ENCODE measurements around the gene ATP9B.

Gene ATP9B

DNA sequence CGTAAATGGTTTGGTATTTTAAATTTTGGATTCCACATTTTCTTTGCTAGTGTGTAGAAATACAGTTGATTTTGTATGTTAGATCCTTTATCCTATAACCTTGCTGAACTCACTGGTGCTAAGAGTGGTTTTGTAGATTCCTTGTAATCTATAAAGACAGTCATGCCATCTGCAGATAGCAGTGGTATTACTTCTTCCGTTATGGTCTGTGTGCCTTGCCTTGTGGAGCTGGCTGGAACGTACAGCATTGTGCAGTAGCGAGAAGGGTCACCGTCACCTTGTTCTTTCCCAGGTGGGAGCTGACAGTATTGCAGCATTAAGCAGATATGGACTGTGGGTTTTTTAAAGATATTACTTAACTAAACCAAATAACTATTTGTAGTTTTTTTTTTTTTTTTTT is 33.7 kb downstream of the ATP9B start:
- 85 to 98% methylated on average over 5 of the region's 5 CpGs for WGBS, 2 experiments
- H3K36me3 ChIP-seq (ENCODE audit: control insufficient read depth, insufficient read depth, low read length) = no peaks in the 10 kb centered on the region
- no peak overlapping the region for H3K27ac ChIP-seq (ENCODE audit: insufficient read depth, low read depth, low read length, poor library complexity, severe bottlenecking)
- no peaks in the 10 kb centered on the region for H3K9me3 ChIP-seq (ENCODE audit: control insufficient read depth, low read length)
- no peaks in the 10 kb centered on the region for H3K4me1 ChIP-seq (ENCODE audit: control insufficient read depth, insufficient read depth, low read length)
- no peaks in the 10 kb centered on the region for H3K27me3 ChIP-seq (ENCODE audit: control insufficient read depth, insufficient read depth, low read length, poor library complexity, severe bottlenecking)
- no peak overlapping the region for H3K4me3 ChIP-seq (ENCODE audit: insufficient read depth, low read depth, low read length)

DNA sequence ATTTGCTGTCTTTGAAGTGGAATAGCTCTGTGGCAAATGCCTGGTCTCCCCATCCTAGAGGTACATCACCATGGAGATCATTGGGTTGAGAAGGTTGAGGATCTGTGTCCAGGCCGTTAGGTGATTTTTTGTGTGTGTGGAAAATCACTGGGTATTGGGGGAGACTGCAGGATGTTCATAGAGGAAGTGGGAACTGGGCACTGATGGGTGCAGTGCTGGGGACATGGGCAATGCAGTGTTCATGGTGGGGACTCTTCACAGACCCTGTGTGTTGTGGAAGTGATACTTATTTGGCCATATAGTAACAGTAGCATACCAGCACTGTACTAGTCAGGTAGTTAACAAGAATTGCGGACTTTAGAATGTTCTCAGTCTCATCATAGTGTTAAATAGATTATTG is 34.9 kb downstream of the ATP9B start:
- WGBS, 2 experiments = 86 to 98% methylated on average over 2 of the region's 2 CpGs
- Histone ChIP-seq H3K27ac (ENCODE audit: insufficient read depth, low read depth, low read length, poor library complexity, severe bottlenecking) (no peak overlapping the region), H3K36me3 (ENCODE audit: control insufficient read depth, insufficient read depth, low read length) (no peaks in the 10 kb centered on the region), H3K27me3 (ENCODE audit: control insufficient read depth, insufficient read depth, low read length, poor library complexity, severe bottlenecking) (no peaks in the 10 kb centered on the region), H3K9me3 (ENCODE audit: control insufficient read depth, low read length) (no peaks in the 10 kb centered on the region), H3K4me3 (ENCODE audit: insufficient read depth, low read depth, low read length) (no peak overlapping the region), H3K4me1 (ENCODE audit: control insufficient read depth, insufficient read depth, low read length) (no peaks in the 10 kb centered on the region)

DNA sequence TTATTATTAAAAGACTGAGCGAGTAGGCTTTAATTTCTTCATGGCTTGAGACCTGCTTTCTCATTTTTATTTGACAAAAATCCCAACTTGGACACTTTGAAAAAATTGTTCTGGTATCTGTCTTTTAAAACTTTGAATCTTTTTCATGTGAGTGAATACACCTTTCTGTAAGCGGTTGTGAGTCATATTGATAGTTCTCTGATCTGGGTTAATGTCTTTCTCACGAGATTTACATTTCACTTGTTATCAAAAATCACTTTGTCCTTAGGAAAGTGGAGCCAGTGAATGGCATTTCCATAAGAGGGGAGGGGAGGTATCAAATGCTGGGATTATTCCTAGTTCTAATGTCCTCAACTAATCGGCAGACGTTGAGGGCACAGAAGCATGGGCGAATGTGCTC is 36.3 kb downstream of the ATP9B start:
- 95% methylated on average over 5 to 6 of the region's 6 CpGs for WGBS, 2 experiments
- no peak overlapping the region for H3K27ac ChIP-seq (ENCODE audit: insufficient read depth, low read depth, low read length, poor library complexity, severe bottlenecking)
- H3K36me3 ChIP-seq (ENCODE audit: control insufficient read depth, insufficient read depth, low read length) = no peaks in the 10 kb centered on the region
- no peaks in the 10 kb centered on the region for H3K27me3 ChIP-seq (ENCODE audit: control insufficient read depth, insufficient read depth, low read length, poor library complexity, severe bottlenecking)
- no peaks in the 10 kb centered on the region for H3K9me3 ChIP-seq (ENCODE audit: control insufficient read depth, low read length)
- no peak overlapping the region for H3K4me3 ChIP-seq (ENCODE audit: insufficient read depth, low read depth, low read length)
- no peaks in the 10 kb centered on the region for H3K4me1 ChIP-seq (ENCODE audit: control insufficient read depth, insufficient read depth, low read length)

DNA sequence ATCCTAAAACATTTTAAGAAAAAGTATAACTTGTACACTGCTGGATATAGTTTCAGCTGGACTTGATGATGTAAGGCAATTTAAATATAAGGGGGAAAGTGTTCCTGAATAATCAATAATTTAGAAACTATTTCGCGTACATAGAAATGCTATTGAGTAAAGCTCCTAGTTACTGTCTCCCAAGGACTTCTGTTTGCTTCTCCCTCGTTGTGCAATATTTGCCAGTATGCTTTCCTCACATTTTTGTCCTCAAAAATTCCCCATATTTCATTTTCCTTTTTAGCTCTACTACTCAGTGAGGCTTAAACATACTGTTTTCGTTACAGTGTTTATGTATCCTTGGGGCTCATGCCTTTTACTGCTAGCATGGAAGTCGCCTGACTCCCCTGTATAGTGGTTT is 36.9 kb downstream of the ATP9B start:
- Histone ChIP-seq H3K27ac (ENCODE audit: insufficient read depth, low read depth, low read length, poor library complexity, severe bottlenecking) (no peak overlapping the region), H3K4me1 (ENCODE audit: control insufficient read depth, insufficient read depth, low read length) (no peaks in the 10 kb centered on the region), H3K9me3 (ENCODE audit: control insufficient read depth, low read length) (no peaks in the 10 kb centered on the region), H3K36me3 (ENCODE audit: control insufficient read depth, insufficient read depth, low read length) (no peaks in the 10 kb centered on the region), H3K4me3 (ENCODE audit: insufficient read depth, low read depth, low read length) (no peak overlapping the region), H3K27me3 (ENCODE audit: control insufficient read depth, insufficient read depth, low read length, poor library complexity, severe bottlenecking) (no peaks in the 10 kb centered on the region)
- 95 to 96% methylated on average over 5 of the region's 5 CpGs for WGBS, 2 experiments

DNA sequence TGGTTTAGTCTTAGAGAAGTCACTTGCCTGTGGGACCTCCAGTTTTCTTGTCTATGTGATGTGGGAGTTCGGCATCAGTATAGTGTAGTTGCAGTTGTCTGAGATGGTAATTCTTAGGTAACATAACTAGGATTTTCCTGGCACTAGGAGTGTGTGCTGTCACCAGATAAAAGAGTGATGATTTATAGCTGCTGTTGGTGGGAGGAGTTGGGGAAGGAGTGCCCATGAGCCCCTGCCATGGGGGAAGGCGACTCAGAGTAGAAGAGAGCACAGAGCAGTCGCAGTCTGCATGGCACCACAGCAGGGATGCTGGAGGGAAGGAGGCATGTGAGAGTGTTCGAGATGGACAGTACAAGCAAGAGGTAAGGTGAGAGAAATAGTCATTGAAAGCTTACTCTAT is 38.7 kb downstream of the ATP9B start:
- Histone ChIP-seq H3K27ac (ENCODE audit: insufficient read depth, low read depth, low read length, poor library complexity, severe bottlenecking) (no peak overlapping the region), H3K4me1 (ENCODE audit: control insufficient read depth, insufficient read depth, low read length) (no peaks in the 10 kb centered on the region), H3K27me3 (ENCODE audit: control insufficient read depth, insufficient read depth, low read length, poor library complexity, severe bottlenecking) (no peaks in the 10 kb centered on the region), H3K36me3 (ENCODE audit: control insufficient read depth, insufficient read depth, low read length) (no peaks in the 10 kb centered on the region), H3K9me3 (ENCODE audit: control insufficient read depth, low read length) (no peaks in the 10 kb centered on the region), H3K4me3 (ENCODE audit: insufficient read depth, low read depth, low read length) (no peak overlapping the region)
- WGBS, 2 experiments = 85 to 92% methylated on average over 4 of the region's 4 CpGs

DNA sequence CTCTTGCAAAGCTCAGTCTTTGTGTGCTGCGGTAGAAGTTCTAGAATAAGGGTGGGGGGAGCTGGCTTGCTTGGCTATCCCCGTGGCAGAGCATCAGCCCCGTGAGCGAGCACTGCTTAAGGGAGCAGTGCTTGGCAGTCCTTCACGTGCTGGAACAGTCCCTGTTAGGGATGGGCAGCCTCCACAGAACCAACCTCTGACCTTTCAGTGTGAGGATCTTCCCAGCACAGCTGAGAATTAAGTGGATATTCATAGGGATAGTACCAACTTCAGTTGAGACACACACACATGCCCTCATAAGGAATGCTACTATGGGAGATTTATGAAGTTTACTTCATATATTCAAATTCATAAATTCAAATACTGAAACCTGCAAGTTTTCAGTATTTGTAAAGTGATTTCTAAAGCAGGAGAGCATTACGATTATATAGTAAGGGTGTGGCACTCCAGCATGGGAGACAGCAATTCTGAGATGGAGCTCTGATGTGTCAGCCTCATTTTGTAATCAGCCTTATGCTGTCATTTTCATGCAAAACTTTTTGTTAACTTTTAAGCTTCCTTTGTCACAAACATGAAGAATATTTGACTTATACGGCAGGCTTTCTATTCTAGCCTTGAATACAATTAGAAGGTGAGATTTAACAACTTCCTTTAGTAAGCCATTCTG is 39.5 kb downstream of the ATP9B start:
- H3K4me1 ChIP-seq (ENCODE audit: control insufficient read depth, insufficient read depth, low read length) = no peaks in the 10 kb centered on the region
- H3K36me3 ChIP-seq (ENCODE audit: control insufficient read depth, insufficient read depth, low read length) = no peaks in the 10 kb centered on the region
- H3K9me3 ChIP-seq (ENCODE audit: control insufficient read depth, low read length) = no peaks in the 10 kb centered on the region
- no peaks in the 10 kb centered on the region for H3K27me3 ChIP-seq (ENCODE audit: control insufficient read depth, insufficient read depth, low read length, poor library complexity, severe bottlenecking)
- 87 to 88% methylated on average over 7 of the region's 7 CpGs for WGBS, 2 experiments
- H3K4me3 ChIP-seq (ENCODE audit: insufficient read depth, low read depth, low read length) = no peak overlapping the region
- no peak overlapping the region for H3K27ac ChIP-seq (ENCODE audit: insufficient read depth, low read depth, low read length, poor library complexity, severe bottlenecking)

DNA sequence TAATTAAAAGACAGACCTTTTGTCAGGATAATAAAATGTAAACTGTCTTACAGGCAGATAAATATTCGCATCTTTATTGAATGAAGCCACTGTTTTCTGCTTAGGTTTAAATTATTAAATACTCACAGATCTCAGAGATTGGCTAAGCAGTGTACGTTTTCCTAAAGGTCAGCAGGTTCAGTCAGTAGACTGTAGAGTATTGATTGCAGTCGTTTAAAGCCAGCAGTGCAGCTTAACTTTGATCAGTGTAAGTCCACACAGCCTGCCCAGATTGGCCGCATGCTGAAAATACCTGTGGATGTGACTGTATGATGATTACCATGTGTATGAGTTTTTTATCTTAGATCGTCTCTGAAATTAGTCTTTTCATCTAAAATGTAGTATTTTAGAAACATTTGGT is 42.3 kb downstream of the ATP9B start:
- Histone ChIP-seq H3K36me3 (ENCODE audit: control insufficient read depth, insufficient read depth, low read length) (peaks cover 4% of the 10 kb centered on the region), H3K4me3 (ENCODE audit: insufficient read depth, low read depth, low read length) (no peak overlapping the region), H3K27me3 (ENCODE audit: control insufficient read depth, insufficient read depth, low read length, poor library complexity, severe bottlenecking) (no peaks in the 10 kb centered on the region), H3K4me1 (ENCODE audit: control insufficient read depth, insufficient read depth, low read length) (no peaks in the 10 kb centered on the region), H3K27ac (ENCODE audit: insufficient read depth, low read depth, low read length, poor library complexity, severe bottlenecking) (no peak overlapping the region), H3K9me3 (ENCODE audit: control insufficient read depth, low read length) (no peaks in the 10 kb centered on the region)
- WGBS, 2 experiments = 95 to 96% methylated on average over 5 of the region's 5 CpGs

DNA sequence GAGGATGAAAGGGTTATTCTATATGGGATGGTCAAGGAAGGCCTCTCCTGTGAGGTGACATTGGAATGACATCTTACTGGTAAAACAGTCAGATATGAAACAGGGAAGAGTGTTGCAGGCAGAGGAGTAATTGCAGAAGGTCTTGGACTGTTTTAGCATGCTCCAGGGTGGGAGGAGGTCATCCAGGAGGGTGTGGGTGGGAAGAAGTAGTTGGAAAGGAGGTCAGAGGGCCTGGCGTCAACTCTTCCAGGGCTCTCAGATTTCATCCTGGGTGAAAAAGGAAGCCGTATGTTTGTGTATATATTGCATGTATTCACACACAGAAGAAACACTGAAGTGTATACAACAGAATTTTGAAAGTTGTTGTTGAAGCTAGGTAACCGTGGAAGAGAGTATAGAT is 48.2 kb downstream of the ATP9B start:
- Histone ChIP-seq H3K9me3 (ENCODE audit: control insufficient read depth, low read length) (no peaks in the 10 kb centered on the region), H3K4me1 (ENCODE audit: control insufficient read depth, insufficient read depth, low read length) (no peaks in the 10 kb centered on the region), H3K36me3 (ENCODE audit: control insufficient read depth, insufficient read depth, low read length) (peaks cover 4% of the 10 kb centered on the region), H3K4me3 (ENCODE audit: insufficient read depth, low read depth, low read length) (no peak overlapping the region), H3K27me3 (ENCODE audit: control insufficient read depth, insufficient read depth, low read length, poor library complexity, severe bottlenecking) (no peaks in the 10 kb centered on the region), H3K27ac (ENCODE audit: insufficient read depth, low read depth, low read length, poor library complexity, severe bottlenecking) (no peak overlapping the region)
- 82 to 94% methylated on average over 1 to 2 of the region's 3 CpGs for WGBS, 2 experiments

DNA sequence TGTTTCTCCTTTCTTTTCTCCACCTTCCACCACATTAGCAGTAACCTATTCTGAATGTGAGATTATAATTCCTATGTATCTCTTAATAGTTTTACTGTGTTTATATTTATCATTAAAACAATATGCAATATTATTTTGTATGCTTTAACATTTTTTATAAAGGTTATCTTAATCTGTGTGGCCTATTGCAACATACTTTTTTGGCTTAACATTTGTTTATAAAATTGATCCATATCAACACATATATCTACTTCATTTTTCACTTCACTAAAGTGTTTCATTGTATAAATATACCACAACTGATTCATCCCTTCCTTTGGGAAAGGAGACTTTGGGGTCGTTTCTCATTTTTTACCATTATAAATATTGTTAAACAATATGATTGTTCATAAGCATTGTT is 48.6 kb downstream of the ATP9B start:
- WGBS, 2 experiments = no CpG with 5 or more reads among the region's 1 CpG
- Histone ChIP-seq H3K4me1 (ENCODE audit: control insufficient read depth, insufficient read depth, low read length) (no peaks in the 10 kb centered on the region), H3K9me3 (ENCODE audit: control insufficient read depth, low read length) (no peaks in the 10 kb centered on the region), H3K27me3 (ENCODE audit: control insufficient read depth, insufficient read depth, low read length, poor library complexity, severe bottlenecking) (no peaks in the 10 kb centered on the region), H3K4me3 (ENCODE audit: insufficient read depth, low read depth, low read length) (no peak overlapping the region), H3K36me3 (ENCODE audit: control insufficient read depth, insufficient read depth, low read length) (peaks cover 4% of the 10 kb centered on the region), H3K27ac (ENCODE audit: insufficient read depth, low read depth, low read length, poor library complexity, severe bottlenecking) (no peak overlapping the region)

DNA sequence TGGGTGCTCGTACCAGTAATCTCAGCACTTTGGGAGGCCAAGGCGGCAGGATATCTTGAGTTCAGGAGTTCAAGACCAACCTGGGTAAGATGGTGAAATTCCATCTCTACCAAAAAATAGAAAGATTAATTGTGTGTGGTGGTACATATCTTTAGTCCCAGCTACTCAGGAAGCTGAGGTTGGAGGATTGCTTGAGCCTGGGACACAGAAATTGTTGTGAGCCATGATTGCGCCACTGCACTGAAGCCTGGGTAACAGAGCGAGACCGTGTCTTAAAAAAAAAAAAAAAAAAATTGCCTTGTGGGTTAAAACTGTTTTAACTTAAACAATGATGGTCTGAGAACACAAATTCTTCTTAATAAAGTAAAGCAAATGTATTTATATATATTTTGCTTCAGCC is 49.6 kb downstream of the ATP9B start:
- Histone ChIP-seq H3K9me3 (ENCODE audit: control insufficient read depth, low read length) (no peaks in the 10 kb centered on the region), H3K4me1 (ENCODE audit: control insufficient read depth, insufficient read depth, low read length) (no peaks in the 10 kb centered on the region), H3K36me3 (ENCODE audit: control insufficient read depth, insufficient read depth, low read length) (peaks cover 4% of the 10 kb centered on the region), H3K27ac (ENCODE audit: insufficient read depth, low read depth, low read length, poor library complexity, severe bottlenecking) (no peak overlapping the region), H3K27me3 (ENCODE audit: control insufficient read depth, insufficient read depth, low read length, poor library complexity, severe bottlenecking) (no peaks in the 10 kb centered on the region), H3K4me3 (ENCODE audit: insufficient read depth, low read depth, low read length) (no peak overlapping the region)
- 95 to 97% methylated on average over 5 of the region's 5 CpGs for whole genome bisulfite sequencing, 2 experiments

Measured in ectodermal cell (in vitro differentiated cells).